Ovary (tissue), 3 donors: ENCODE measurements around the gene GRHPR.

Experiments
- CTCF ChIP-seq, 3 donors: fragments of 450-650 bp in 2 of 3; fragments of 200-600 bp in 1 of 3; IDR thresholded peaks; one replicate each; pipeline versions ENCODE4 v1.5.1 to v1.8.0; 2016 to 2022; ENCODE audit warnings: antibody characterized with exemption in 3 of 3, mild to moderate bottlenecking in 1 of 3
- EP300 ChIP-seq: sonication (generic); formaldehyde crosslinking; IDR thresholded peaks from one replicate; pipeline ENCODE4 v1.6.1; 2017; ENCODE audit warnings: antibody characterized with exemption
- POLR2A ChIP-seq: fragments of 450-650 bp; IDR thresholded peaks from one replicate; pipeline ENCODE4 v1.6.1; 2017; ENCODE audit warnings: antibody characterized with exemption, mild to moderate bottlenecking, moderate library complexity
- donor health status: DM: no; HTN: no; CAD: no.

GRCh38 chr9:37410354-37410861 is 12.1 kb upstream of the GRHPR start:
- TF ChIP-seq EP300 (no peak), POLR2A (no peak), CTCF (IDR thresholded peaks at IDR 0.05) (no peak)
